ENCODE data around the gene SDS.

DNA sequence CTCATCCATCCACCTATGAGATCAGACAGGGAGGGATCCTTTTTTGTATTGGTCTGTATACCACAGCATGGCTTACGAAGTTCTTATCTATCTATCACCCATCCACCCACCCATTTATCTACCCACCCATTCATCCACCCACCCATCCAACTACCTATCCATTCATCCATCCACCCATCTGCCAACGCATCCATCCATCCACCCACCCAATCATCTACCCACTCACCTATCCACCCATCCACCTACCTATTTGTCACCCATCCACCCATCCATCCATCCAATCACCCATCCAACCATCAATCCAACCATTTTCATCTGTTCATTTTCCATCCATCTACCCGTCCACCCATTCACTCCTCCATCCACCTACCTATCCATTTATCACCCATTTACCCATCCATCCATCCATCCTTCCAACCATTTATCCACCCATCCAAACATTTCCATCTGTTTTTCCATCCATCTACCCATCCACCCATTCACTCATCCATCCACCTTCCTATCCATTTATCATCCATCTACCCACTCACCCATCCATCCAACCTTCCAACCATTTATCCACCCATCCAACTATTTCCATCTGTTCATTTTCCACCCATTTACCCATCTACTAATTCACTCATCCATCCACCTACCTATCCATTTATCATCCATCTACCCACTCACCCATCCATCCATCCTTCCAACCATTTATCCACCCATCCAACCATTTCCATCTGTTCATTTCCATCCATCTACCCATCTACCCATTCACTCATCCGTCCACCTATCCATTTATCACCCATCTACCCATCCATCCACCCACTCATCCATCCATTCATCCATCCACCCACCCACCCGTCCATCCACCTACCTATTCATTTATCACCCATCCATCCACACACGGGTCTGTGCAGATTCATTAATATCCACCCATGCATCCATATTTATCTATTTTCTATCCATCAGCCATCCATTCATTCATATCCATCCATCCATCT, 13.3 kb downstream of the SDS start:
- no peak for TF ChIP-seq POLR2A (IDR thresholded peaks at IDR 0.05)
- TF ChIP-seq, protein P1, sequence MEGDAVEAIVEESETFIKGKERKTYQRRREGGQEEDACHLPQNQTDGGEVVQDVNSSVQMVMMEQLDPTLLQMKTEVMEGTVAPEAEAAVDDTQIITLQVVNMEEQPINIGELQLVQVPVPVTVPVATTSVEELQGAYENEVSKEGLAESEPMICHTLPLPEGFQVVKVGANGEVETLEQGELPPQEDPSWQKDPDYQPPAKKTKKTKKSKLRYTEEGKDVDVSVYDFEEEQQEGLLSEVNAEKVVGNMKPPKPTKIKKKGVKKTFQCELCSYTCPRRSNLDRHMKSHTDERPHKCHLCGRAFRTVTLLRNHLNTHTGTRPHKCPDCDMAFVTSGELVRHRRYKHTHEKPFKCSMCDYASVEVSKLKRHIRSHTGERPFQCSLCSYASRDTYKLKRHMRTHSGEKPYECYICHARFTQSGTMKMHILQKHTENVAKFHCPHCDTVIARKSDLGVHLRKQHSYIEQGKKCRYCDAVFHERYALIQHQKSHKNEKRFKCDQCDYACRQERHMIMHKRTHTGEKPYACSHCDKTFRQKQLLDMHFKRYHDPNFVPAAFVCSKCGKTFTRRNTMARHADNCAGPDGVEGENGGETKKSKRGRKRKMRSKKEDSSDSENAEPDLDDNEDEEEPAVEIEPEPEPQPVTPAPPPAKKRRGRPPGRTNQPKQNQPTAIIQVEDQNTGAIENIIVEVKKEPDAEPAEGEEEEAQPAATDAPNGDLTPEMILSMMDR (IDR thresholded peaks at IDR 0.05), result no peak

Data from vagina (tissue), 2 donors.